C4-2B (cell line): Measurements from ENCODE around the gene SERP2.

Source experiments
- H3K27ac ChIP-seq: fragments of 450-650 bp; 2 replicates; pipeline ENCODE4 v1.5.1; 2017
- CTCF ChIP-seq: fragments of 450-650 bp; conservative IDR thresholded peaks from 2 replicates; pipeline ENCODE4 v1.5.1; 2017; ENCODE audit warnings: mild to moderate bottlenecking
- ZFX ChIP-seq: fragments of 450-650 bp; IDR thresholded peaks from 2 replicates; pipeline ENCODE4 v1.6.1; 2017

The SERP2 gene

DNA sequence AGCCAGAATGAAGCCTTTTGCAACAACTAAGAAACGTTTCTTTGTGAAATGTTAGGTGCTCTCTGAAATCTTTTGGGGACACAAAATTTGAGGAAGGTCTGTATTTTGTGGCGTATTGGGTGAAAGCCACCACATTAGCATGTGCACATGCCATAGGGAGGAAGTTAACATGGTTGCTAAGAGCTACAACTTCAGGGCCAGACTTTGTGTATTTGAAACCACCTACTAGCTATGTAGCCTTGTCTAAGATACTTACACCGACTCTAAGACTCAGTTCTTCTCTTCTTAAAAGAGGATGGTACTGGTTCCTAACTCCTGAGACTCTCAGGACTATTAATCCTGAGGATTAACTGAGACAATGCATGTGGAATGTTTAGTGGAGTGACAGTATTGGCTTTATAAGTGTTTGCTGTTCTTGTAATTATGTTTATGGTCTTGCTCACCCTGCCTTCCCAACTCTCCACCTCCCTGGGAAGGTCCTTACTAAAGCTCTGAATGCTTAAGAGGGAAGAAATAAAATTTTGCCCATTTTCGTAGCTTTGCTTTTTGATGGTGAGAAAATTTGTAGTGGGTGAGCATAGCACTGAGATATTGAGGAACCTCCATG, 15.5 kb downstream of the SERP2 start:
- H3K27ac ChIP-seq: no peak overlapping the region
- no peak for TF ChIP-seq ZFX
- no peak for TF ChIP-seq CTCF

- H3K27ac ChIP-seq: no peak overlapping the region
- TF ChIP-seq ZFX (no peak), CTCF (no peak)
Measured at GRCh38 chr13:44389876-44390275, 16.3 kb downstream of the SERP2 start.

DNA sequence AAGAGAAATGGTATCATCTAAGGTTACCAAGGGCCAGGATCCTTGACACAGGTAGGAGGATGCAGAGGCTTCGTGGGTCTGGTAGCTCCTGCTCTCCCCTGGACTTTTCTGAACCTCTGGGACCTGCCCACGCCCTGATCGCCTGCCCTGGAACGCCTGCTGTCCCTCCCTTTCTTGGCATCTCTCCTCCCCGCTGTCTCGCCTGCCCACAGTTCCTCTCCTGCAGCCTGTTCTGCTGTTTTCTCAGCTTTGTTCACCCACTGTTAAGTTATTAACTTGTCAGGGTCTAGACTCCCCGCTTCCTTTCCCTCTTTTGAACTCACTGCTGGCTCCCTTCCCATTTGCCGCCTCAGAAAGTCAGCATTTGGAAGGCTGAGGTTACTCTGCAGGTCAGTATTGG, 19.8 kb downstream of the SERP2 start:
- no peak overlapping the region for H3K27ac ChIP-seq
- TF ChIP-seq ZFX: no peak
- TF ChIP-seq CTCF: no peak

GRCh38 chr13:44394658-44395057, 21.0 kb downstream of the SERP2 start:
- no peak for TF ChIP-seq ZFX
- TF ChIP-seq CTCF: no peak
- no peak overlapping the region for H3K27ac ChIP-seq

GRCh38 chr13:44395976-44396694, 22.5 kb downstream of the SERP2 start:
- TF ChIP-seq ZFX: no peak
- no peak for TF ChIP-seq CTCF
- no peak overlapping the region for H3K27ac ChIP-seq

DNA sequence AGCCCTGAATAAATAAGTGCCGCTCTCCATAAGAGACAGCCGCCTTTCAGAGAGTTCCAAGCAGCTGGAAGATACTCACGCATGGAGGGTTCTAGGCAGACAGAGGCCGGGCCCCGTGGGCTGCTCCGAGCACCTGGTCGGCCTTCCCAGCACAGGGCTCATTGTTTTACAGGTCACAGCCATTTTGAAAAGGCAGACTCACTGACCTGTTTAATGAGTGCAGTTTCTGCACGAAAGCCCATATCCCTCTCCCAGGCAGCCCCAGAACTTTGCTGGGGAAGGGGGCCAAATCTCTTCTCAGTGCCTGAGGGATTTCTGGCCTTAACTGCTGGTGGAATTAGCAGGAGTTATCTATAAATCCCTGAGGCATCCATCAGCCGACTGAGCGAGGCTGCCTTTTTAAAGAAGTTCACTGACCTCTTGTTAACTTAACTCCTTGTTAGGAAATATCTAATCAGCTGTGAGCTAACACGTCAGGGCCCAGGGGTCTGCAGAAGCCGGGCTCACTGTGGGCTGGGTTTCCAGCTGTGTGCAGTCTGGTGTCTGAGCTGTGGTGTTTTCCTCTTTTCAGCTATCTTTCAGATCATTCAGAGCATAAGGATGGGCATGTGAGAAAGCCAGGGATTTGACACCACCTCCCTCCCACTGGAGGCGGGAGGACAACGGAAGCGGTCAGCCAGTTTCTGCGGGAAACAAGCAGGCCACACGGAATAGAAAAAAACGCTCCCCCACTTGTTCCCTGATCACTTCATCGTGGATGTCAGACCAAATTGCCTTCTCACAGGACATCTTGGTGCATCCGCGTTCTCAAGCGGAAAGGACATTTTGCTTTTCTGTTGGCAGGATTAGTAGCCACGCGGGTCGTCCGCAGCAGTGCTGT, 23.3 kb downstream of the SERP2 start:
- H3K27ac ChIP-seq: no peak overlapping the region
- no peak for TF ChIP-seq CTCF
- no peak for TF ChIP-seq ZFX

- no peak overlapping the region for H3K27ac ChIP-seq
- no peak for TF ChIP-seq CTCF
- no peak for TF ChIP-seq ZFX
Measured at GRCh38 chr13:44397766-44398223, 24.2 kb downstream of the SERP2 start.
